ENCODE results near the gene NHLRC3. TPM values are rescaled to one million over a fixed set of nuclear protein-coding genes. Genes with fewer than 3 reads are reported as not detected.

NHLRC3 gene, protein sequence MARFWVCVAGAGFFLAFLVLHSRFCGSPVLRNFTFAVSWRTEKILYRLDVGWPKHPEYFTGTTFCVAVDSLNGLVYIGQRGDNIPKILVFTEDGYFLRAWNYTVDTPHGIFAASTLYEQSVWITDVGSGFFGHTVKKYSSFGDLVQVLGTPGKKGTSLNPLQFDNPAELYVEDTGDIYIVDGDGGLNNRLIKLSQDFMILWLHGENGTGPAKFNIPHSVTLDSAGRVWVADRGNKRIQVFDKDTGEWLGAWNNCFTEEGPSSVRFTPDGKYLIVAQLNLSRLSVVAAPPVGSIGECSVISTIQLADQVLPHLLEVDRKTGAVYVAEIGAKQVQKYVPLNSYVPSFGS
- 10.4 and 13.4 TPM in 2 replicates for total RNA-seq

DNA sequence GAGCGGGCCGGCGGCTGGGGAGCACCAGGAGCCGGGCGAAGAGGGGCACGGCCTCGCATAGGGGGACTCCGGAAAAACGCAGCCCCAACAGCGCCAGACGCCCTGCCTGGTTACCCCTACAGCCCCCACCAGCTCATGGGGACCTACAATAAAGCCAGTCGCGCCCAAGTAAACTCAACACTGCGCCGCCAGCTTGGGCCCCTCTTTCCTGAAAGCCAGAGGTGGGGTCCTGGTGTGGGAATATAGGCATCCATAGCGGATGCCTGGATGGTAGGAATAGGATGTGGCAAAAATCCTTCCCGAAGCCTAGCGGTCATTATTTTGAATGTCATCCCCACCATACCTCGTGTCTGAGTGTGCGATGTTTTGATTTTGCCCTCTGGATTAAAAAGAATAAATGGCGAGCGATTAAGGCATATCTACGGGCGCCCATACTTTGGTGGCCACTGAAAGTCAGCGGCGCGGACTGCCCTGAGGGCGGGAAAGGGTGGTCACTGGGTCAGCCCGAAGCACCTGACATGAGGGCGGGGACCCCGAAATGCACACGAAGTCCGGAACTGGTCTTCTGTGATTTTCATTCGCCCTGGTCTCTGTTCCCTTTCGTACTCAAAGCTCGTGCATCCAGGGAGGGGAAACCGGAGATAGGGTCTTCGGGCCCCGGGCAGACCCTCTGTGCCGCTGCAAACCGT is at the start of gene NHLRC3, which contains the start of gene PROSER1:
TSS of gene NHLRC3 (plus strand) at position 577 of the 689 bp plus-strand sequence. CDS start 184 bp downstream, outside the sequence.
TSS of gene PROSER1 (minus strand) at position 210 of the 689 bp plus-strand sequence. CDS start 847 bp downstream, outside the sequence.

DNA sequence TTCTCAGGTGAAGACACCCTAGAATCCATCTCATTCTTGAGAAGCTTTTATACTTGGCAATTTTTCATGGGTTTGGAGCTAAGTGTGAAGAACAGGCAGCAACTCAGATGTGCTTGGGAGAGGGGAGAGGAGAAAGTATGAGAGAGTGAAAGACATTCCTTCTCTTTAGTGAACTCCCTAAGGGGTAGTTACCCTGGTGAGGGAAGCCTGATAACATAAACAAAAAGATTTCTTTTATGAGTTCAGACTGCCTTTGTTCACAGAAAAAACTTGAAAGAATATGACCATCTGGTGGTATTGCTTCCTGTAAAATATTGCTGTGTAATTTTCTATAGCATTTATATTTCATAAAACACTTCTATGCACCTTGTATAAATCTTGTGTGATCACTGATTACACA is 47.6 kb upstream of the NHLRC3 start, which contains the start of gene STOML3:
TSS of gene STOML3 (minus strand) at position 139 of the 400 bp plus-strand sequence. CDS start at position 29, 110 bp downstream.

Other genes with a start within 250 kb of the NHLRC3 start
- not detected in 2 replicates for gene STOML3, start 47.6 kb upstream of the NHLRC3 start, total RNA-seq
- gene PROSER1, start 367 bp upstream of the NHLRC3 start, total RNA-seq = 31.3 and 32.7 TPM in 2 replicates